ENCODE results near the gene TACC3.
A peak's percentile ranks its signal among the peaks of the same experiment; 100 is the strongest.

The TACC3 gene

GRCh38 chr4:1723131-1723801 is 1.9 kb downstream of the TACC3 start:
- no peak for DNase-seq (ENCODE audit: low read depth)

DNA sequence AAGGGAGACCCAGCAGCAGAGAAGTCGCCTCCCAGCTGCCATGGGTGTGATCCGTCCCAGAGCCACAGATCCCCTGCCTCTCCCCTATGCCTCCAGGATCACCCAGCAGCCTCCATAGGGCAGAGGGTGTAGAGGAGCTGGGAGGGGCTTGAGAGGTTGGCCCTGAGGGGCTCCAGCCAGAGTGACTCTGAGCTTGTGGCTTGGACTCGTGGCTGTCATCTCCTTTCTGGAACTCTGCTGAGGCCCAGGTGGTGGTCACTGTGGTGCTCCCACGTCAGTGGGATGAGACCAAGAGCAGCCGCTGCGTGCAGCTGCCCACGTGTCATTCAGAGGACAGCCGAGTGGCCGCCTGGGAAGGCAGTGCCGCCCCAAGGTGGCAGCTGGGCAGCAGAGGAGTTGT is 4.2 kb downstream of the TACC3 start:
- DNase-seq (ENCODE audit: low read depth): no peak

DNA sequence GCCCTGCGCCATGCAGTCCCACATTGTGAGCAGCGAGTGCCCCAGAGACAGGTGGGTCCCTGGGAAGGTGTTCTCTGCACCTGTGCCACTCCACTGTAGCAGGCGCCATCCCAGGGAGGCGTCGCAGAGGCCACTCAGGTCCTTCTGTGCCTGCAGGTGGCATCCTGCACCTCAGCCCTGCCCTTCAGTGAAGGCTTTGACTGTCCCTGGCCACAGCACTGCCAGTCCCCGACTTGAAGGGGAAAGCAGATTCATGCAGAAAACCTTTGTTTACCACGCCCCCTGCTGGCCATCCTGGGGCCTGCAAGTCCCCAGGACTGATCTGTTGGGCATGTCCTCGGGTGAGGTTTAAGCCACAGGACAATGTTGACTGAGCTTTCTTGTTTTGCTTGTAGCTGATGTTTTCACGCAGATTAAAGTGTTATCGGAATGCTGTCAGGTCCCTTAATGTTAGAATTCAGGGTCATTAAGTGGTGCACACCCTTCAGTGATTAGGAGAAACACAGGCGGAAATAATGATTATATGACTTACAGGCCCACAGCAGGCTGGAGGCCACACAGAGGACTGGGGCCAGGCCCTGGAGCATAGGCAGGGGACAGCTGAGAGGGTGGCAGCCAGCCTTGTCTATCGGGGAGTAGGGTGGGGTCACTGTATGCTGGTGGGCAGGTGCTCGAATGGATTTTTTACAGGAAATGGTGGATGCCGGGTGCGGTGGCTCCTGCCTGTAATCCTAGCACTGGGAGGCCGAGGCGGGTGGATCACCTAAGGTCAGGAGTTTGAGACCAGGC is 5.0 kb downstream of the TACC3 start:
- DNase-seq (ENCODE audit: low read depth): peak; percentile 79

DNA sequence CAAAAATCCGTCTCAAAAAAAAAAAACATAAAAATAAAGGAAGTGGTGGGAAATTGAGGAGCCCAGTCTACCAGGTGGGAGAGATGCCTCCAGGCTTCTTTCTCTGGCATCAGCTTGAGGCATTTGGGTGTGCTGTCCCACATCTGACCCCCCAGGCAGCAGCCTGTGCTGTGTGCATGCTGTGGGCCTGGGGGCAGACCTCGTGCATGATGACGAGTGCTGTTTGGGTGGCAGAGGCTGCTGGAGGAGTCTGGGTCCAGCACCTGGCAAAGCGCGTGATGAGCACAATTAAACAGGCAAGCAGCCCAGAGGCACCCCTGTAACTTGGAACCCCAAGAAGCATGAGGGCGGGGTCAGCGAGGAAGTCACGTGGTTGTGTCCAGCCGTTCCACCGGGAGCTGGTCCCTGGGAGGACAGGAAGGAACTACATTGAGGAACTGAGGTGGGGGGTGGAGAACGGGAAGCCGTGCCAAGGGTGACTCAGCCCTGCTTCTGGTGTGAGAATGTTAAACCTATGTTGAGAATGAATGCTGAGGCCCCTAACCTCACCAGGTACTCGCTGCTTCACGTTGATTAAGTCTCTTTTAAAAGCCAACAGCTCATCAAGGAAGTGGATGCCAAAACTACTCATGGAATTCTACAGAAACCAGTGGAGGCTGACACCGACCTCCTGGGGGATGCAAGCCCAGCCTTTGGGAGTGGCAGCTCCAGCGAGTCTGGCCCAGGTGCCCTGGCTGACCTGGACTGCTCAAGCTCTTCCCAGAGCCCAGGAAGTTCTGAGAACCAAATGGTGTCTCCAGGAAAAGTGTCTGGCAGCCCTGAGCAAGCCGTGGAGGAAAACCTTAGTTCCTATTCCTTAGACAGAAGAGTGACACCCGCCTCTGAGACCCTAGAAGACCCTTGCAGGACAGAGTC is 6.1 kb downstream of the TACC3 start:
- no peak for DNase-seq (ENCODE audit: low read depth)

- DNase-seq (ENCODE audit: low read depth): no peak
Measured at GRCh38 chr4:1728061-1728980, 7.0 kb downstream of the TACC3 start.

- DNase-seq (ENCODE audit: low read depth): no peak
Measured at GRCh38 chr4:1730532-1731135, 9.3 kb downstream of the TACC3 start.

DNA sequence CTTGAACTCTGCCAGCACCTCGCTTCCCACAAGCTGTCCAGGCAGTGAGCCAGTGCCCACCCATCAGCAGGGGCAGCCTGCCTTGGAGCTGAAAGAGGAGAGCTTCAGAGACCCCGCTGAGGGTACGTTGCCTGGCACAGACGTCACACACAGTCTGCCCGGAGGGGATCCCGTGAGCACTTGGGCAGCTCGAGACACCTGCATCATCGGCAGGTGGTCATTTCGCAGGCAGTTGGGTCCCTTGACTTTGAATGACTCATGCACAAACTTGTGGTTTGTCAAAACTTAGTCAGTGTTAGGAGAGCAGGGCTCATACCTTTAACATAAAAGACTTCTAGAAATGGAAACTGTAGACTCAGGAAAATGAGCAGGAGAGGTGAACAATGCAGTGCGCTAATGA is 9.9 kb downstream of the TACC3 start:
- DNase-seq (ENCODE audit: low read depth): no peak

DNA sequence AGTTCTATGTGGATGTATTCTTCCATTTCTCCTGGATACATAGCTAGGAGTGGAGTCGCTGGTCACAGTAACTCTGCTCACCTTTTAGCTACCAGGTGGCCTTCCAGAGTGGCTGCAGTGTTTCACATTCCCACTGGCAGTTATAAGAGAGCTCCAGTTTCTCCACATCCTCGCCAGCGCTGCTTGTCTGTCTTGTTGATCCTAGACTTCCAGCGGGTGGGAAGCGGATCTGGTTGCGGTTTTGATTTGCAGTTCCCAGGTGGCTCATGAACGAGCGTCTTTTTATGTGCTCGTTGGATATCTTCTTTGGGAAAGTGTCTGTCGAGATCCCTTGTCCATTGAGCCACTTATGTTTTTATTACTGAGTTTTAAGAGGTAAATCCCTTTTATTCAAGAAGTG is 11.6 kb downstream of the TACC3 start:
- no peak for DNase-seq (ENCODE audit: low read depth)

- no peak for DNase-seq (ENCODE audit: low read depth)
Measured at GRCh38 chr4:1735215-1735614, 13.9 kb downstream of the TACC3 start.

GRCh38 chr4:1736812-1737211 is 15.5 kb downstream of the TACC3 start:
- no peak for DNase-seq (ENCODE audit: low read depth)

DNA sequence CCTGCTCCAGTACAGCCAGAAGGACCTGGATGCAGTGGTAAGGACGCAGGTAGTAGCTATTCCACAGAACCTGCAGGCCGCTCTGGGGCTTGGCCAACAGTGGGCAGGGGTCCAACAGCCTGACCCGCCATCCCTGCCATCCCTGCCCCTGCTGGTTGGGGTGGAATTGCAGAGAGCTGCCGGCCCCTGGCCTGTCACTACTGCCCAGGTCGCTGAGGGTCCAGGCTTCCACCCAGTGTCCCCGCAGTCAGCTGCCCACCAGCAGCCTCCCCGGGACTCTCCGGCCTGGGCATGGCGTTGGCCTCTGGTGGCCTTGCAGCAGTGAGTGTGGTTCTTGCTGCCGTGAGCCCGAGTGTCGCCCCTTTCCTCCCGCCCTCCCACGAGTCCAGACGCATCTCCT is 16.3 kb downstream of the TACC3 start:
- DNase-seq (ENCODE audit: low read depth): no peak

DNA sequence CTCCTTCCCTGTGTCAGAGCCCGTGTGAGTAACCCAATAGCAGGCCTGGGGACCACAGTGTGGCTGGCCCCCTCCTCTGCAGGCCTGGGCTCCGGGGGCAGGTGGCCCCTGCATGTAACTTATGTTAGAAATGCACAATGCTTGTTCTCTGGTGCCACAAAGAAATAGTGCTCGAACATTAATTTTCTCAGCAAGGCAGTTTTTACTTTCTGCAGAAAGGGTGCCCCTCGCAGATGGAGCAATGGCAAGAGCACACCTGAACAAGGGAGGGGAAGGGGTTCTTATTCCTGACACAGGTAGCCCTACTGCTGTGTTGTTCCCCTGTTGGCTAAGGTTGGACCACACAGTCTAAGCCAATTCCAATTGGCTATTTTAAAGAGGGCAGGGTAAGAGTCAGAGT is 17.1 kb downstream of the TACC3 start:
- no peak for DNase-seq (ENCODE audit: low read depth)

DNA sequence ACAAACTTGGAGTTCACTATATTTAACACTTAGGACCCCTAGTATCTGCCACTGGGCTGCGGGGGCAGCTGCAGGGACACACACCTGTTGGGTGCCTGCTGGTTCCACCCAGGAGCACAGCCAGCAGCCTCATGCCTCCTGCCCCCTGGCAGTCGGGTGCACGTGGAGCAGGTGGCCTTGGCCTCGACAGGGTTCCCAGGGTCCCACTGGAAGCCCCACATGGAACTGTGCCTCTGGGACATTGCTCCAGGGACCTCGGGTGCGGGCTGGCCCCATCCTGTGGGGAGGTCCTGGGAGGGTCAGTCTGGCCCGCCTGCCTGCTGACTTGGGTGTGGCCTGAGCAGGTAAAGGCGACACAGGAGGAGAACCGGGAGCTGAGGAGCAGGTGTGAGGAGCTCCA is 18.0 kb downstream of the TACC3 start:
- no peak for DNase-seq (ENCODE audit: low read depth)

GRCh38 chr4:1740021-1740545 is 18.8 kb downstream of the TACC3 start:
- DNase-seq (ENCODE audit: low read depth): no peak

DNA sequence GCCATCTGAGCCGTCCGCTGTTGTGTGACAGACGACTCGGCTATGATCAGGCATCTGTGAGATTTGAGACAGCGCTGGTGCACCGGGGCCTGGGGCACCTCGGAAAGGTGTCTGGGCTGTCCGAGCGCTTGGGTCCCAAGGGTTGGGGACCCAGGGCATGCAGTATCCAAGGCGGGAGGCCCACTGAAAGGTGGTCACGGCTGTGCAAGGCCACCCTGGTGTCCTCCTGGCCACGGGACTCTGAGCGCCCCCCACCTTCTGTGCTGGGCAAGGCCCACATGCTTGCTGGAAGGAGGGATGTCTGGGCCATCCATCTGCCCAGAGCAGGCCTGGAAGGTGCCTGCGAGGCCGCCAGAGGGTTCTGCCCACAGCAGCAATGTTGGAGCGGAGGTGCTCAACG is 19.9 kb downstream of the TACC3 start:
- no peak for DNase-seq (ENCODE audit: low read depth)

GRCh38 chr4:1743551-1743950 is 22.2 kb downstream of the TACC3 start:
- no peak for DNase-seq (ENCODE audit: low read depth)

DNA sequence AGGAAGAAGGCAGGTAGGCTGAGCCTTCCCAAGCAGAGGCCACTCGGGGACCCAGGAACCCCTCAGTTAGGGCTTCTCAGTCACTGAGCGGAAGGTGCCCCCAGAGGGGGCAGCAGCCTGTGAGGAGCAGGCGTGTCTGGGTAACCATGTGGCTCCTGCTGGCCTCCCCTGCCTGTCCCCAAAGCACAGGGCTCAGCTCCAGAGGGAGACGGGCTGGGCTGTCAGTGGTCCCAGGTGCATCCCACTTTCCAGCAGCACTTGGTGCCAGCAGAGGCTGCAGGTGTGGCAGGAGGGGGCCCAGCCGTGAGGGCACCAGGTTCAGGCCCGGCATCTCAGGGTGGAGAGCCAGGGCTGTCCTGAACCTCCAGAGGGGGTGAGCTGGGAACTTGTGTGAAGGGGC is 22.7 kb downstream of the TACC3 start:
- no peak for DNase-seq (ENCODE audit: low read depth)

- DNase-seq (ENCODE audit: low read depth): no peak
Measured at GRCh38 chr4:1744552-1744951, 23.2 kb downstream of the TACC3 start.

DNA sequence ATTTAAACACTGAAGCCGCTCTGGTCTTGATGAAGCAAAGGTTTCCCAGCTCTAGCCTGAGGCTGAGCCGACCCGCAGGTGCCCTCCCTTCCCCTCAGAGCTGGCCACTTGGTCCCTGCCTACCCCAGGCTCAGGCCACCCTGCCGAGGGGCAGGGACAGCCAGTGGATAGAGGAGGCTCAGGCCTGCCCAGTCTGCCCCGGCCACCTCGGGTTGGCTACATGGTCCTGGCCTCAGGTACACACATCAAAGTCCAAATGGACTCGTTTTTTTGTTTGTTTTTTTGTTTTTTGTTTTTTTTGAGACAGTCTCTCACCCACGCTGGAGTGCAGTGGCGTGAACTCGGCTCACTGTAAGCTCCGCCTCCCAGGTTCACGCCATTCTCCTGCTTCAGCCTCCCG is 23.8 kb downstream of the TACC3 start:
- DNase-seq (ENCODE audit: low read depth): no peak

GRCh38 chr4:1745697-1746096 is 24.4 kb downstream of the TACC3 start:
- no peak for DNase-seq (ENCODE audit: low read depth)

- peak; percentile 56 for DNase-seq (ENCODE audit: low read depth)
Measured at GRCh38 chr4:1746265-1746691, 25.0 kb downstream of the TACC3 start.

Data from activated T-helper 1 cell treated with Interleukin-2 at 50 U/mL for 16 hours (primary cell).